Esophagus squamous epithelium (tissue), 5 donors: Measurements from ENCODE around the gene PDHB. TPM values are rescaled to one million over a fixed set of nuclear protein-coding genes. Genes with fewer than 3 reads are reported as not detected.

Source experiments
- DNase-seq: peaks from one replicate; lab custom pipeline; 2025; lab: John Stamatoyannopoulos, UW
- H3K27ac ChIP-seq, 4 donors: fragments of 200-600 bp; sonication (generic); one replicate each; pipeline ENCODE4 v1.5.1; 2016 to 2019; ENCODE audit warnings: mild to moderate bottlenecking in 1 of 4
- H3K27me3 ChIP-seq, 4 donors: fragments of 200-600 bp; sonication (generic); 1 replicate in 3 of 4; 2 replicates in 1 of 4; pipeline versions ENCODE4 v1.5.1 to v1.6.0; 2017 to 2021; ENCODE audit warnings: antibody characterized with exemption in 1 of 4
- H3K36me3 ChIP-seq, 3 donors: fragments of 200-600 bp; sonication (generic); one replicate each; pipeline ENCODE4 v1.5.1; 2016 to 2019
- H3K4me1 ChIP-seq, 3 donors: fragments of 200-600 bp; sonication (generic); one replicate each; pipeline ENCODE4 v1.5.1; 2017 to 2019
- H3K4me3 ChIP-seq, 4 donors: fragments of 200-600 bp; sonication (generic); 1 replicate in 3 of 4; 2 replicates in 1 of 4; pipeline ENCODE4 v1.5.1; 2016 to 2019; ENCODE audit warnings: mild to moderate bottlenecking in 2 of 4, moderate library complexity in 1 of 4
- H3K9me3 ChIP-seq, 3 donors: fragments of 200-600 bp; sonication (generic); one replicate each; pipeline ENCODE4 v1.5.1; 2016 to 2019
- POLR2A ChIP-seq, 4 donors: fragments of 450-650 bp; IDR thresholded peaks; one replicate each; pipeline ENCODE4 v1.6.1; 2017; ENCODE audit warnings: antibody characterized with exemption in 4 of 4, mild to moderate bottlenecking in 4 of 4, moderate library complexity in 3 of 4
- WGBS, 2 donors: methylation state at CpG; one replicate each; pipeline ENCODE4 v1.1.5; 2018; 5-methylcytosine and 5-hydroxymethylcytosine counted together
- intact Hi-C: fragments of 100-400 bp; cut with DNase I; formaldehyde crosslinking; loops from one replicate; pipeline ENCODE4 v1.15.0; 2022
- total RNA-seq, 4 donors: library from RNA; depleted of rRNA; stranded (reverse); fragments of >200 nt; gene quantifications; one replicate each; pipeline ENCODE4 v1.1.0, GENCODE V29; 2016
- TF ChIP-seq, protein P1 (sequence below), 6 experiments: fragments of 450-650 bp in 4 of 6; fragments of 200-600 bp in 2 of 6; sonication (generic) in 2 of 6; IDR thresholded peaks; one replicate each; pipeline ENCODE4 v1.5.1; 2016 to 2019; ENCODE audit warnings: antibody characterized with exemption in 6 of 6, mild to moderate bottlenecking in 4 of 6, moderate library complexity in 4 of 6
- donor health status: DM: yes; HTN: yes; CAD: no.

PDHB gene
- total RNA-seq, 4 donors from 2014 or later: 52.6 to 104 (median 83.0) TPM

- 72 to 81% methylated on average over 9 to 11 of the region's 12 CpGs for WGBS, 2 donors
- H3K27ac ChIP-seq: peak overlapping the region; percentile 56 to 86 (median 81)
- H3K4me1 ChIP-seq: peaks cover 13 to 43% (median 26%) of the 10 kb centered on the region in 3 donors
- intact Hi-C loops: no loop called here
- H3K9me3 ChIP-seq: no peaks in the 10 kb centered on the region
- DNase-seq: no peak
- TF ChIP-seq, protein P1, sequence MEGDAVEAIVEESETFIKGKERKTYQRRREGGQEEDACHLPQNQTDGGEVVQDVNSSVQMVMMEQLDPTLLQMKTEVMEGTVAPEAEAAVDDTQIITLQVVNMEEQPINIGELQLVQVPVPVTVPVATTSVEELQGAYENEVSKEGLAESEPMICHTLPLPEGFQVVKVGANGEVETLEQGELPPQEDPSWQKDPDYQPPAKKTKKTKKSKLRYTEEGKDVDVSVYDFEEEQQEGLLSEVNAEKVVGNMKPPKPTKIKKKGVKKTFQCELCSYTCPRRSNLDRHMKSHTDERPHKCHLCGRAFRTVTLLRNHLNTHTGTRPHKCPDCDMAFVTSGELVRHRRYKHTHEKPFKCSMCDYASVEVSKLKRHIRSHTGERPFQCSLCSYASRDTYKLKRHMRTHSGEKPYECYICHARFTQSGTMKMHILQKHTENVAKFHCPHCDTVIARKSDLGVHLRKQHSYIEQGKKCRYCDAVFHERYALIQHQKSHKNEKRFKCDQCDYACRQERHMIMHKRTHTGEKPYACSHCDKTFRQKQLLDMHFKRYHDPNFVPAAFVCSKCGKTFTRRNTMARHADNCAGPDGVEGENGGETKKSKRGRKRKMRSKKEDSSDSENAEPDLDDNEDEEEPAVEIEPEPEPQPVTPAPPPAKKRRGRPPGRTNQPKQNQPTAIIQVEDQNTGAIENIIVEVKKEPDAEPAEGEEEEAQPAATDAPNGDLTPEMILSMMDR (IDR thresholded peaks at IDR 0.05): no peak
- no peak for TF ChIP-seq POLR2A (IDR thresholded peaks at IDR 0.05)
- H3K4me3 ChIP-seq: no peak overlapping the region
- no peaks in the 10 kb centered on the region for H3K27me3 ChIP-seq
- H3K36me3 ChIP-seq: no peaks in the 10 kb centered on the region
Observed at GRCh38 chr3:58470363-58471024, 36.9 kb upstream of the PDHB start.

DNA sequence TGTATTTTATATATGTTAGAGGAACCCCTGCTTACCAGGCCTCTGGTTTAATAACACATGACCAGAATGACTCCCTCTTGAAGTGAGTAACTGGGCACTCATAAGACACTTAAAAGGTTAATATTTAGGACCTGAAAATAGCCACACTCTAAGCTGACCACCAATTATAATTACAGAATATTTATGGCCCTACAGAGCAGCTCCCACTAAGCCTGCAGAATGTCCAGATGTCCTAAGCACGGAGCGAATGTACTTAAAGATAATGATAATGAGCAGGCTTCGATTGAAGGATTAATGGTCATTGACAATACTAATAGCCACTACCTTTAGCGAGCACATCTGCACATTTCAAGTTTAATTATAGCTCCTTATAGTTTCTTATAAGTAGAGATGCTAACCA lies 35.5 kb upstream of the PDHB start:
- Histone ChIP-seq H3K27me3 (no peaks in the 10 kb centered on the region), H3K9me3 (no peaks in the 10 kb centered on the region), H3K4me3 (no peak overlapping the region), H3K27ac (no peak overlapping the region), H3K4me1 (peaks cover 13 to 44% (median 26%) of the 10 kb centered on the region in 3 donors), H3K36me3 (no peaks in the 10 kb centered on the region)
- intact Hi-C loops: no loop called here
- 89 to 91% methylated on average over 4 of the region's 4 CpGs for WGBS, 2 donors
- TF ChIP-seq POLR2A (IDR thresholded peaks at IDR 0.05): no peak
- TF ChIP-seq, protein P1 (IDR thresholded peaks at IDR 0.05): no peak
- DNase-seq: no peak

DNA sequence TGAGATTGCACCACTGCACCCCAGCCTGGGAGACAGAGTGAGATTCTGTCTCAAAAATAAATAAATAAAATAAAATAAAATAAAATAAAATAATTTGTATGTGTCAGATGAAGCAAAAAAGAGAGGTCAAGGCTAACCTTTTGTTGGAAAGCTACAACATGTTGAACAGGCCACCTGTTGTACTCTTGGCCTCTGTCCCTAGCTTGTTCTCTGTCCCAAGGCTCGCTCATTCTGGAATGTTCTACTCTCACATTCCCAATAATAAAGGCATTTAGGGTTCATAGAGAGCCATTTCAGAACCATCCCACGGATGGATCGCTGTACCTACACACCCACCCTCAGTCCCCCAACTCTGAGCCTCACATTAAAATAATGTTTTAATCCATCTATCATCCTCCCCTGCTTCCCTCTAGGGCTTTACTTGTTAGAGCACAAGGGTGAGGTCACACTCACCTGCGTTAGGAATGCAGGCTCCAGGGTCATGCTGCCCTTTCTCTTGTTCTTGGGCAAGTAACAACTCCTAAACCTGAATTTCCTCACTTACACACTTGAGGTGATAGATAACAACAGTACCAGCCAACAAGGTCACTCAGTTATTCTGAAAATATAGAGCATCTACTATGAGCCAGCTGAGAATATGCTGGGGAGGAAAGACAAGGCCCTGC lies 33.4 kb upstream of the PDHB start:
- Histone ChIP-seq H3K27me3 (no peaks in the 10 kb centered on the region), H3K4me3 (no peak overlapping the region), H3K36me3 (no peaks in the 10 kb centered on the region), H3K4me1 (peaks cover 10 to 47% (median 29%) of the 10 kb centered on the region in 3 donors), H3K9me3 (no peaks in the 10 kb centered on the region), H3K27ac (no peak overlapping the region)
- intact Hi-C loops: no loop called here
- TF ChIP-seq POLR2A (IDR thresholded peaks at IDR 0.05): no peak
- TF ChIP-seq, protein P1 (IDR thresholded peaks at IDR 0.05): no peak
- 79 to 84% methylated on average over 4 of the region's 4 CpGs for whole genome bisulfite sequencing, 2 donors
- DNase-seq: no peak

DNA sequence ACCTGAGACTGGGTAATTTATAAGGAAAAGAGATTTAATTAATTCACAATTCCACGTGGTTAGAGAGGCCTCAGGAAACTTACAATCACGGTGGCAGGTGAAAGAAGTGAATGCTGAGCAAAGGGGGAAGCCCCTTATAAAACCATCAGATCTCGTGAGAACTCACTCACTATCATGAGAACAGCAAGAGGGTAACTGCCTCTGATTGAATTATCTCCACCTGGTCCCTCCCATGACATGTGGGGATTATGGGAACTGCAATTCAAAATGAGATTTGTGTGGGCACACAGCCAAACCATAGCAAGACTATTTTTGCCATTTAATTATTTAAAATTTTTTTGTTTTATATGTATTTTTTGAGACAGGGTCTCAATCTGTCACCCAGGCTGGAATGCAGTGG lies 31.2 kb upstream of the PDHB start:
- H3K4me1 ChIP-seq: peaks cover 0 to 26% (median 12%) of the 10 kb centered on the region in 3 donors
- DNase-seq: no peak
- TF ChIP-seq, protein P1 (IDR thresholded peaks at IDR 0.05): no peak
- TF ChIP-seq POLR2A (IDR thresholded peaks at IDR 0.05): no peak
- no peak overlapping the region for H3K4me3 ChIP-seq
- 65 to 66% methylated on average over 3 of the region's 3 CpGs for WGBS, 2 donors
- no peaks in the 10 kb centered on the region for H3K36me3 ChIP-seq
- no peak overlapping the region for H3K27ac ChIP-seq
- H3K27me3 ChIP-seq: no peaks in the 10 kb centered on the region
- no peaks in the 10 kb centered on the region for H3K9me3 ChIP-seq
- intact Hi-C loops: no loop called here

- H3K4me1 ChIP-seq: peaks cover 0 to 21% (median 10%) of the 10 kb centered on the region in 3 donors
- peak overlapping the region in 3 of 4 donors; percentile 14 to 48 (median 16) for H3K4me3 ChIP-seq
- WGBS, 2 donors: 22 to 30% methylated on average over 5 of the region's 5 CpGs
- no peaks in the 10 kb centered on the region for H3K9me3 ChIP-seq
- intact Hi-C loops: no loop called here
- H3K36me3 ChIP-seq: no peaks in the 10 kb centered on the region
- H3K27ac ChIP-seq: no peak overlapping the region
- DNase-seq: no peak
- TF ChIP-seq, protein P1 (IDR thresholded peaks at IDR 0.05): peak in 1 of 6 experiments; percentile 3
- TF ChIP-seq POLR2A (IDR thresholded peaks at IDR 0.05): no peak
- no peaks in the 10 kb centered on the region for H3K27me3 ChIP-seq
Observed at GRCh38 chr3:58463942-58464271, 30.3 kb upstream of the PDHB start.
